ENCODE results near the gene SPOCD1.
A peak's percentile ranks its signal among the peaks of the same experiment; 100 is the strongest.

The SPOCD1 gene

GRCh38 chr1:31799895-31800673, 15.7 kb downstream of the SPOCD1 start:
- DNase-seq (ENCODE audit: low read depth), result no peak

- DNase-seq (ENCODE audit: low read depth), result no peak
These were observed 16.5 kb downstream of the SPOCD1 start for GRCh38 chr1:31799196-31799894.

- DNase-seq (ENCODE audit: low read depth), result no peak
These were observed 17.2 kb downstream of the SPOCD1 start for GRCh38 chr1:31798433-31799195.

- DNase-seq (ENCODE audit: low read depth), result no peak
These were observed 17.8 kb downstream of the SPOCD1 start for GRCh38 chr1:31798086-31798432.

- no peak for DNase-seq (ENCODE audit: low read depth)
These were observed 18.6 kb downstream of the SPOCD1 start for GRCh38 chr1:31797216-31797615.

- no peak for DNase-seq (ENCODE audit: low read depth)
These were observed 19.1 kb downstream of the SPOCD1 start for GRCh38 chr1:31796707-31797106.

GRCh38 chr1:31795801-31796621, 19.8 kb downstream of the SPOCD1 start:
- DNase-seq (ENCODE audit: low read depth), result no peak

GRCh38 chr1:31795096-31795675, 20.6 kb downstream of the SPOCD1 start:
- DNase-seq (ENCODE audit: low read depth), result no peak

- no peak for DNase-seq (ENCODE audit: low read depth)
These were observed 22.1 kb downstream of the SPOCD1 start for GRCh38 chr1:31793586-31794285.

GRCh38 chr1:31793086-31793485, 22.7 kb downstream of the SPOCD1 start:
- DNase-seq (ENCODE audit: low read depth), result no peak

- no peak for DNase-seq (ENCODE audit: low read depth)
These were observed 23.3 kb downstream of the SPOCD1 start for GRCh38 chr1:31792541-31792940.

- DNase-seq (ENCODE audit: low read depth), result no peak
These were observed 23.7 kb downstream of the SPOCD1 start for GRCh38 chr1:31792116-31792515.

- no peak for DNase-seq (ENCODE audit: low read depth)
These were observed 24.5 kb downstream of the SPOCD1 start for GRCh38 chr1:31791131-31791858.

- DNase-seq (ENCODE audit: low read depth), result no peak
These were observed 25.2 kb downstream of the SPOCD1 start for GRCh38 chr1:31790641-31791091.

GRCh38 chr1:31790140-31790539, 25.7 kb downstream of the SPOCD1 start:
- DNase-seq (ENCODE audit: low read depth), result no peak

- DNase-seq (ENCODE audit: low read depth), result peak; percentile 94
These were observed 26.4 kb downstream of the SPOCD1 start for GRCh38 chr1:31789259-31790065.

- DNase-seq (ENCODE audit: low read depth), result no peak
These were observed 27.0 kb downstream of the SPOCD1 start for GRCh38 chr1:31788825-31789256.

- peak; percentile 81 for DNase-seq (ENCODE audit: low read depth)
These were observed 27.5 kb downstream of the SPOCD1 start for GRCh38 chr1:31788138-31788824.

GRCh38 chr1:31787786-31788137, 28.1 kb downstream of the SPOCD1 start:
- no peak for DNase-seq (ENCODE audit: low read depth)
